Heart right ventricle (tissue), 16 donors: ENCODE data around the gene TAB3. TPM values are rescaled to one million over a fixed set of nuclear protein-coding genes. Genes with fewer than 3 reads are reported as not detected.

Experiments used
- ATAC-seq, 8 donors: fragments of 200-7000 bp; cut with Tn5 transposase; one replicate each; pipeline ENCODE4 v1.9.1; 2020; ENCODE audit warnings: mild to moderate bottlenecking in 8 of 8, moderate library complexity in 8 of 8, moderate number of reproducible peaks in 1 of 8
- DNase-seq, 2 donors: peaks; one replicate each; pipeline ENCODE4 v3.0.0-alpha.2; 2020
- H3K27ac ChIP-seq, 10 donors: fragments of 200-600 bp; sonication (generic) in 2 of 10; one replicate each; pipeline versions ENCODE4 v1.5.0 to v1.8.0; 2020 to 2022; ENCODE audit warnings: mild to moderate bottlenecking in 3 of 10
- H3K27me3 ChIP-seq, 7 donors: fragments of 200-600 bp; one replicate each; pipeline ENCODE4 v1.8.0; 2021 to 2022; ENCODE audit warnings: mild to moderate bottlenecking in 2 of 7
- H3K36me3 ChIP-seq, 9 donors: fragments of 200-600 bp; sonication (generic) in 1 of 9; one replicate each; pipeline versions ENCODE4 v1.5.0 to v1.8.0; 2020 to 2022; ENCODE audit warnings: mild to moderate bottlenecking in 2 of 9
- H3K4me1 ChIP-seq, 9 donors: fragments of 200-600 bp; sonication (generic) in 1 of 9; one replicate each; pipeline versions ENCODE4 v1.5.0 to v1.8.0; 2020 to 2022; ENCODE audit warnings: mild to moderate bottlenecking in 4 of 9
- H3K4me3 ChIP-seq, 10 donors: fragments of 200-600 bp; sonication (generic) in 2 of 10; one replicate each; pipeline versions ENCODE4 v1.5.0 to v1.8.0; 2020 to 2022; ENCODE audit warnings: mild to moderate bottlenecking in 7 of 10, moderate library complexity in 2 of 10
- H3K9me3 ChIP-seq, 11 donors: fragments of 200-600 bp in 10 of 11; sonication (generic) in 2 of 11; one replicate each; pipeline versions ENCODE4 v1.5.0 to v1.8.0; 2013 to 2022; ENCODE audit warnings: mild to moderate bottlenecking in 2 of 11, control low read depth in 1 of 11, moderate library complexity in 1 of 11
- CTCF ChIP-seq, 9 donors: fragments of 200-600 bp; sonication (generic) in 2 of 9; IDR thresholded peaks; one replicate each; pipeline versions ENCODE4 v1.5.0 to v1.8.0; 2021 to 2022; ENCODE audit warnings: antibody characterized with exemption in 9 of 9, mild to moderate bottlenecking in 5 of 9, moderate library complexity in 1 of 9
- WGBS, 2 donors: extraction: QIAGEN DNeasy Blood & Tissue Kit; methylation state at CpG; one replicate each; pipeline ENCODE4 v1.1.7; 2013; ENCODE audit warnings: inconsistent platforms in 1 of 2; 5-methylcytosine and 5-hydroxymethylcytosine counted together
- intact Hi-C, 10 donors: fragments of 100-400 bp; cut with DNase I; formaldehyde crosslinking; loops; one replicate each; pipeline versions ENCODE4 v1.11.1 to v1.14.2; 2022
- polyA plus RNA-seq, 2 donors: library from polyadenylated mRNA; stranded (reverse); fragments of 200-250 nt; gene quantifications; one replicate each; pipeline ENCODE4 v1.2.3, GENCODE V29; 2013
- total RNA-seq, 10 donors: library from RNA; stranded (reverse); fragmentation: NEBNext Ultra II Directional in 3 of 10; extraction: Animal tissue kit (Norgen Biotek cat#: 25700) in 3 of 10; gene quantifications; one replicate each; pipeline versions ENCODE4 v1.2.1 to v1.2.4, GENCODE V29; 2021 to 2023
- donor health status: Arrhythmogenic right ventricular cardiomyopathy.
- donor health status: ischemic (EF 13 %, LVEDD 7.1; RV severe dilation, severe dysfunction).
- donor health status: healthy with polysubstance abuse.
- donor health status: DM: no; HTN: yes; CAD: no.
- donor health status: DM: no; HTN: no; CAD: no.
- donor health status: ischemic (EF 25% LVEDD 6.9; RV normal size, moderate dysfunction).
- donor health status: ischemic (EF 25% LVEDD 5.7; RV mildly dilated, moderate dysfunction).
- donor health status: healthy.
- donor health status: DM: yes; HTN: yes; CAD: no.
- donor health status: Ischemic cardiomyopathy.
- donor health status: ischemic (EF 35%, LVEDD 5.7; RV mildly dilated, moderate dysfunction).
- donor health status: nonischemic (EF 11% LVEDD 7.7; RV severe dilation, severe dysfunction).
- donor health status: DM: yes; HTN: yes; CAD: no.
- donor health status: PGD.
- donor health status: ischemic (EF 29% LVEDD 5.4; RV normal size, mild dysfunction).
- donor health status: nonischemic (EF 23%, LVEDD 6.1; RV moderate dilation, normal function).

The TAB3 gene
- total and polyA plus RNA-seq, 12 donors = 3.9 to 19.3 (median 14.5) TPM

GRCh38 chrX:30876367-30876766 is 12.7 kb downstream of the TAB3 start:
- H3K27ac ChIP-seq = no peak overlapping the region
- no peak for DNase-seq
- H3K9me3 ChIP-seq = no peaks in the 10 kb centered on the region
- WGBS, 2 donors = 85 to 95% methylated on average over 6 of the region's 6 CpGs
- ATAC-seq = no peak
- H3K4me1 ChIP-seq = peaks cover 0 to 11% (median 4%) of the 10 kb centered on the region in 9 donors
- no peaks in the 10 kb centered on the region for H3K36me3 ChIP-seq
- no peak for TF ChIP-seq CTCF (IDR thresholded peaks at IDR 0.05)
- H3K4me3 ChIP-seq = no peak overlapping the region
- H3K27me3 ChIP-seq = peaks cover 0 to 12% (median 0%) of the 10 kb centered on the region in 7 donors
- intact Hi-C loops = no loop called here

- 88 to 91% methylated on average over 3 of the region's 3 CpGs for WGBS, 2 donors
- Histone ChIP-seq H3K9me3 (no peaks in the 10 kb centered on the region), H3K36me3 (no peaks in the 10 kb centered on the region), H3K27me3 (peaks cover 0 to 12% (median 0%) of the 10 kb centered on the region in 7 donors), H3K4me3 (no peak overlapping the region), H3K4me1 (peaks cover 0 to 11% (median 4%) of the 10 kb centered on the region in 9 donors), H3K27ac (no peak overlapping the region)
- TF ChIP-seq CTCF (IDR thresholded peaks at IDR 0.05) = no peak
- intact Hi-C loops = no loop called here
- peak in 1 of 8 donors; percentile 55 for ATAC-seq
- no peak for DNase-seq
Measured at GRCh38 chrX:30875957-30876356, 13.1 kb downstream of the TAB3 start.

- DNase-seq = no peak
Measured at GRCh38 chrX:30874851-30875250, 14.2 kb downstream of the TAB3 start.

GRCh38 chrX:30870572-30870971 is 18.5 kb downstream of the TAB3 start:
- DNase-seq (peak in 1 of 2 donors; percentile 7), ATAC-seq (peak in 5 of 8 donors; percentile 59 to 84 (median 68))
- H3K4me3 ChIP-seq = no peak overlapping the region
- peaks cover 0 to 4% (median 0%) of the 10 kb centered on the region in 9 donors for H3K4me1 ChIP-seq
- no peak overlapping the region for H3K27ac ChIP-seq
- WGBS, 2 donors = 44 to 58% methylated on average over 2 of the region's 2 CpGs
- intact Hi-C loops = no loop called here
- peaks cover 0 to 26% (median 0%) of the 10 kb centered on the region in 9 donors for H3K36me3 ChIP-seq
- H3K27me3 ChIP-seq = no peaks in the 10 kb centered on the region
- TF ChIP-seq CTCF (IDR thresholded peaks at IDR 0.05) = no peak
- H3K9me3 ChIP-seq = no peaks in the 10 kb centered on the region

More at GRCh38 chrX:30874851-30875250, 14.2 kb downstream of the TAB3 start:
- H3K4me1 ChIP-seq = peaks cover 0 to 10% (median 2%) of the 10 kb centered on the region in 9 donors
- no peak for ATAC-seq
- intact Hi-C loops = no loop called here
- no peaks in the 10 kb centered on the region for H3K9me3 ChIP-seq
- H3K27me3 ChIP-seq = peaks cover 0 to 12% (median 0%) of the 10 kb centered on the region in 7 donors
- peaks cover 0 to 3% (median 0%) of the 10 kb centered on the region in 9 donors for H3K36me3 ChIP-seq
- no peak overlapping the region for H3K4me3 ChIP-seq
- no peak for TF ChIP-seq CTCF (IDR thresholded peaks at IDR 0.05)
- H3K27ac ChIP-seq = no peak overlapping the region
- WGBS, 2 donors = 77 to 88% methylated on average over 3 of the region's 3 CpGs
